ENCODE data around the gene TRAPPC5.

The TRAPPC5 gene

GRCh38 chr19:7639863-7640348, 40.7 kb upstream of the TRAPPC5 start (continued):
- TF ChIP-seq ZC3H10 (CRISPR knock-in tag; IDR thresholded peaks at IDR 0.05) (no peak), ZFP3 (CRISPR knock-in tag; IDR thresholded peaks at IDR 0.05) (no peak), POU6F1 (CRISPR knock-in tag; IDR thresholded peaks at IDR 0.05; ENCODE audit: borderline replicate concordance, low read depth) (no peak), PPARA (CRISPR knock-in tag; IDR thresholded peaks at IDR 0.05; ENCODE audit: borderline replicate concordance) (no peak), RARB (CRISPR knock-in tag; IDR thresholded peaks at IDR 0.05) (no peak)

GRCh38 chr19:7640803-7641202, 39.8 kb upstream of the TRAPPC5 start:
- ATAC-seq: no peak
- TF ChIP-seq CREB5 (CRISPR knock-in tag; IDR thresholded peaks at IDR 0.05; ENCODE audit: low read depth) (no peak), ISL1 (CRISPR knock-in tag; IDR thresholded peaks at IDR 0.05) (no peak), CSRNP3 (CRISPR knock-in tag; IDR thresholded peaks at IDR 0.05) (no peak), PPARA (CRISPR knock-in tag; IDR thresholded peaks at IDR 0.05; ENCODE audit: borderline replicate concordance) (no peak), POU6F1 (CRISPR knock-in tag; IDR thresholded peaks at IDR 0.05; ENCODE audit: borderline replicate concordance, low read depth) (no peak), TCF4 (CRISPR knock-in tag; IDR thresholded peaks at IDR 0.05; ENCODE audit: borderline replicate concordance) (no peak), ZFP3 (CRISPR knock-in tag; IDR thresholded peaks at IDR 0.05) (no peak), ARNTL (CRISPR knock-in tag; IDR thresholded peaks at IDR 0.05; ENCODE audit: borderline replicate concordance, low read depth) (no peak), PATZ1 (CRISPR knock-in tag; IDR thresholded peaks at IDR 0.05; ENCODE audit: borderline replicate concordance) (no peak), RARB (CRISPR knock-in tag; IDR thresholded peaks at IDR 0.05) (no peak), ZC3H10 (CRISPR knock-in tag; IDR thresholded peaks at IDR 0.05) (no peak), ZFP30 (CRISPR knock-in tag; IDR thresholded peaks at IDR 0.05) (no peak), BACH2 (CRISPR knock-in tag; IDR thresholded peaks at IDR 0.05; ENCODE audit: borderline replicate concordance) (no peak), ESRRG (CRISPR knock-in tag; IDR thresholded peaks at IDR 0.05) (no peak), SNAI2 (CRISPR knock-in tag; IDR thresholded peaks at IDR 0.05) (no peak), ZNF70 (CRISPR knock-in tag; IDR thresholded peaks at IDR 0.05) (no peak), CSDC2 (CRISPR knock-in tag; IDR thresholded peaks at IDR 0.05) (no peak), OSR1 (CRISPR knock-in tag; IDR thresholded peaks at IDR 0.05) (no peak), TSHZ2 (CRISPR knock-in tag; IDR thresholded peaks at IDR 0.05) (no peak)
